GM23338 (cell line): Measurements from ENCODE around the gene FADD. TPM values are rescaled to one million over a fixed set of nuclear protein-coding genes. Genes with fewer than 3 reads are reported as not detected.

Source experiments
- ATAC-seq: fragments of 200-7000 bp; cut with Tn5 transposase; 3 replicates; pipeline ENCODE4 v1.9.1; 2020
- DNase-seq: peaks from one replicate; pipeline ENCODE4 v3.0.0-alpha.2; 2015; ENCODE audit warnings: low spot score
- H2AFZ ChIP-seq: fragments of 200-600 bp; sonication (generic); 2 replicates; pipeline ENCODE4 v1.8.0; 2016; ENCODE audit warnings: antibody characterized with exemption, mild to moderate bottlenecking, moderate library complexity
- H3F3A ChIP-seq: fragments of 200-600 bp; sonication (generic); replicated peaks from 2 replicates; pipeline ENCODE4 v1.8.0; 2017; ENCODE audit warnings: antibody characterized with exemption, mixed run types, low read depth
- H3K27ac ChIP-seq: fragments of 200-600 bp; sonication (generic); 2 replicates; pipeline ENCODE4 v1.6.1; 2016; ENCODE audit warnings: low read depth
- H3K27me3 ChIP-seq: fragments of 200-600 bp; sonication (generic); 2 replicates; pipeline ENCODE4 v1.8.0; 2016; ENCODE audit warnings: mild to moderate bottlenecking, mixed run types, moderate library complexity; ENCODE audit not compliant: insufficient read depth
- H3K36me3 ChIP-seq: fragments of 200-600 bp; sonication (generic); 2 replicates; pipeline ENCODE4 v1.8.0; 2016; ENCODE audit warnings: mild to moderate bottlenecking; ENCODE audit not compliant: insufficient read depth
- H3K4me1 ChIP-seq: fragments of 200-600 bp; sonication (generic); 2 replicates; pipeline ENCODE4 v1.8.0; 2016; ENCODE audit warnings: mild to moderate bottlenecking, moderate library complexity; ENCODE audit not compliant: insufficient read depth
- H3K4me2 ChIP-seq: fragments of 200-600 bp; sonication (generic); 2 replicates; pipeline ENCODE4 v1.7.1; 2017; ENCODE audit warnings: mixed run types
- H3K4me3 ChIP-seq: fragments of 200-600 bp; sonication (generic); 2 replicates; pipeline ENCODE4 v1.6.1; 2016; ENCODE audit warnings: mixed run types
- H3K79me2 ChIP-seq: fragments of 200-600 bp; sonication (generic); replicated peaks from 2 replicates; pipeline ENCODE4 v1.8.0; 2017; ENCODE audit warnings: mild to moderate bottlenecking; ENCODE audit not compliant: insufficient read depth
- H3K9me2 ChIP-seq: fragments of 200-600 bp; sonication (generic); 2 replicates; pipeline ENCODE4 v1.8.0; 2017; ENCODE audit not compliant: insufficient read depth
- H4K20me1 ChIP-seq: fragments of 200-600 bp; sonication (generic); replicated peaks from 2 replicates; pipeline ENCODE4 v1.8.0; 2017; ENCODE audit warnings: mild to moderate bottlenecking; ENCODE audit not compliant: insufficient read depth
- H3K27ac Mint-ChIP-seq: 2 replicates; pipeline ENCODE4 v1.8.0; 2020; ENCODE audit warnings: inconsistent platforms, mild to moderate bottlenecking, moderate library complexity, mixed read lengths
- H3K27me3 Mint-ChIP-seq: 3 replicates; pipeline ENCODE4 v1.8.0; 2022; ENCODE audit warnings: low read depth, mild to moderate bottlenecking, moderate library complexity, mixed read lengths, inconsistent platforms; ENCODE audit not compliant: insufficient read depth, poor library complexity
- H3K36me3 Mint-ChIP-seq: 3 replicates; pipeline ENCODE4 v1.8.0; 2021; ENCODE audit warnings: low read depth, mild to moderate bottlenecking, inconsistent platforms, moderate library complexity, mixed read lengths
- H3K4me1 Mint-ChIP-seq: 3 replicates; pipeline ENCODE4 v1.8.0; 2020; ENCODE audit warnings: mild to moderate bottlenecking, inconsistent platforms, mixed read lengths
- H3K4me3 Mint-ChIP-seq: 3 replicates; pipeline ENCODE4 v1.8.0; 2021; ENCODE audit warnings: moderate library complexity, mild to moderate bottlenecking, inconsistent platforms, mixed read lengths
- H3K9me3 Mint-ChIP-seq: 3 replicates; pipeline ENCODE4 v1.8.0; 2020; ENCODE audit warnings: moderate library complexity, mild to moderate bottlenecking, inconsistent platforms, mixed read lengths
- ETS1 ChIP-seq: IDR thresholded peaks from 2 replicates; pipeline ENCODE4 v1.6.1; 2016; ENCODE audit warnings: antibody characterized with exemption
- EZH2 ChIP-seq: fragments of 200-600 bp; sonication (generic); IDR thresholded peaks from one replicate; pipeline ENCODE4 v1.8.0; 2017; ENCODE audit warnings: antibody characterized with exemption, mild to moderate bottlenecking, low read depth; ENCODE audit not compliant: unreplicated experiment
- NANOG ChIP-seq: IDR thresholded peaks from 2 replicates; pipeline ENCODE4 v1.6.1; 2016; ENCODE audit warnings: antibody characterized with exemption, borderline replicate concordance
- POLR2AphosphoS5 ChIP-seq: IDR thresholded peaks from 2 replicates; pipeline ENCODE4 v1.6.1; 2016; ENCODE audit warnings: antibody characterized with exemption, low read depth
- STAT1 ChIP-seq: IDR thresholded peaks from one replicate; pipeline ENCODE4 v1.6.1; 2016; ENCODE audit warnings: antibody characterized with exemption; ENCODE audit not compliant: unreplicated experiment
- ZNF462 ChIP-seq: fragments of 250-450 bp; sonication (Bioruptor Pico); IDR thresholded peaks from 2 replicates; pipeline ENCODE4 v1.5.0; 2020; ENCODE audit warnings: mild to moderate bottlenecking, moderate library complexity
- polyA plus RNA-seq: library from polyadenylated mRNA; unstranded; fragments of >200 nt; fragmentation: Nextera tagmentation; extraction: Ambion mirVana; gene quantifications from 2 replicates; pipeline ENCODE4 v1.2.1, GENCODE V29; 2016
- total RNA-seq: library from RNA; depleted of rRNA; stranded (reverse); fragments of >200 nt; shearing (Covaris generic); gene quantifications from 2 replicates; pipeline ENCODE4 v1.2.3, GENCODE V29; 2014

The FADD gene
- total and polyA plus RNA-seq, 2 experiments from 2014 or later = 19.7 to 65.8 TPM

- H3K4me2 ChIP-seq = no peak overlapping the region
- ATAC-seq (no peak), DNase-seq (no peak)
- H3K36me3 ChIP-seq = no peaks in the 10 kb centered on the region
- H4K20me1 ChIP-seq = no peaks in the 10 kb centered on the region
- TF ChIP-seq STAT1 = no peak
- no peak for TF ChIP-seq ZNF462 (CRISPR knock-in tag)
- no peak overlapping the region for H3K4me3 Mint-ChIP-seq
- peak overlapping the region; percentile 14; the same call in 1 of the 2 replicates for H2AFZ ChIP-seq
- H3K4me3 ChIP-seq = no peak overlapping the region
- H3K9me3 Mint-ChIP-seq = no peaks in the 10 kb centered on the region
- H3K36me3 Mint-ChIP-seq = no peaks in the 10 kb centered on the region
- H3K4me1 Mint-ChIP-seq = peaks cover 20% of the 10 kb centered on the region
- no peaks in the 10 kb centered on the region for H3F3A ChIP-seq
- no peaks in the 10 kb centered on the region; the same call in 1 of the 2 replicates for H3K4me1 ChIP-seq
- no peak overlapping the region for H3K27ac Mint-ChIP-seq
- no peaks in the 10 kb centered on the region for H3K79me2 ChIP-seq
- H3K27ac ChIP-seq = no peak overlapping the region
- H3K27me3 ChIP-seq = no peaks in the 10 kb centered on the region
- no peaks in the 10 kb centered on the region for H3K9me2 ChIP-seq
- peaks cover 10% of the 10 kb centered on the region for H3K27me3 Mint-ChIP-seq
Measured at GRCh38 chr11:70229737-70230136, 26.6 kb downstream of the FADD start.

- Histone ChIP-seq H3K4me1 (no peaks in the 10 kb centered on the region; the same call in 1 of the 2 replicates), H3F3A (no peaks in the 10 kb centered on the region), H2AFZ (peak overlapping the region; percentile 78; the same call in 1 of the 2 replicates), H3K27me3 (no peaks in the 10 kb centered on the region), H3K79me2 (no peaks in the 10 kb centered on the region), H3K4me2 (no peak overlapping the region), H3K9me2 (no peaks in the 10 kb centered on the region), H4K20me1 (no peaks in the 10 kb centered on the region), H3K4me3 (no peak overlapping the region), H3K27ac (no peak overlapping the region), H3K36me3 (no peaks in the 10 kb centered on the region)
- no peak for DNase-seq
- Mint-ChIP-seq H3K9me3 (no peaks in the 10 kb centered on the region), H3K27ac (no peak overlapping the region), H3K27me3 (peaks cover 10% of the 10 kb centered on the region), H3K4me1 (peaks cover 19% of the 10 kb centered on the region), H3K4me3 (no peak overlapping the region), H3K36me3 (no peaks in the 10 kb centered on the region)
- ATAC-seq = no peak
- no peak for TF ChIP-seq NANOG
- TF ChIP-seq ETS1 = no peak
- TF ChIP-seq POLR2AphosphoS5 = no peak
- no peak for TF ChIP-seq EZH2
Measured at GRCh38 chr11:70230151-70230839, 27.2 kb downstream of the FADD start.
